ENCODE results near the gene IFI6.
"Not testable (repeated sequence)": the region's sequence is repeated elsewhere in the genome, so short reads cannot be mapped to it uniquely, and the experiment has no call there.

The IFI6 gene

GRCh38 chr1:27627733-27628132 is 44.3 kb downstream of the IFI6 start:
- DNase-seq (ENCODE audit: low read depth): not testable (repeated sequence)

- no peak for DNase-seq (ENCODE audit: low read depth)
Observed at GRCh38 chr1:27627061-27627460, 44.9 kb downstream of the IFI6 start.

GRCh38 chr1:27626031-27626935 is 45.7 kb downstream of the IFI6 start:
- DNase-seq (ENCODE audit: low read depth): no peak

GRCh38 chr1:27624467-27625178 is 47.4 kb downstream of the IFI6 start:
- no peak for DNase-seq (ENCODE audit: low read depth)

- no peak for DNase-seq (ENCODE audit: low read depth)
Observed at GRCh38 chr1:27623327-27624212, 48.4 kb downstream of the IFI6 start.

GRCh38 chr1:27622828-27623227 is 49.2 kb downstream of the IFI6 start:
- DNase-seq (ENCODE audit: low read depth): no peak

- DNase-seq (ENCODE audit: low read depth): no peak
Observed at GRCh38 chr1:27621051-27621920, 50.7 kb downstream of the IFI6 start.

GRCh38 chr1:27619782-27620438 is 52.1 kb downstream of the IFI6 start:
- DNase-seq (ENCODE audit: low read depth): not testable (repeated sequence)

- no peak for DNase-seq (ENCODE audit: low read depth)
Observed at GRCh38 chr1:27618341-27619082, 53.5 kb downstream of the IFI6 start.

GRCh38 chr1:27617420-27617819 is 54.6 kb downstream of the IFI6 start:
- no peak for DNase-seq (ENCODE audit: low read depth)

- no peak for DNase-seq (ENCODE audit: low read depth)
Observed at GRCh38 chr1:27616441-27616840, 55.6 kb downstream of the IFI6 start.

All from T-helper 22 cell (primary cell).